Measurements from ENCODE around the gene ST8SIA4.

- TF ChIP-seq CTCF (conservative IDR thresholded peaks at IDR 0.05; ENCODE audit: low read length) (no peak), EZH2phosphoT487 (IDR thresholded peaks at IDR 0.05; ENCODE audit: borderline replicate concordance) (no peak)
Measured at GRCh38 chr5:100842080-100842479, 61.0 kb downstream of the ST8SIA4 start.

All from Loucy (cell line).